OCI-LY3 (cell line): ENCODE results near the gene PTPRD.

Experiments used
- EZH2phosphoT487 ChIP-seq: fragments of 200-600 bp; shearing (Covaris generic); IDR thresholded peaks from 2 replicates; pipeline ENCODE4 v1.6.1; 2018; ENCODE audit warnings: antibody characterized with exemption, mixed run types, low read depth
- TF ChIP-seq, protein P1 (sequence below): fragments of 200-600, 300-600 bp; sonication (generic); IDR thresholded peaks from 2 replicates; pipeline ENCODE4 v1.5.1; 2014; ENCODE audit warnings: antibody characterized with exemption, low read length, low read depth

DNA sequence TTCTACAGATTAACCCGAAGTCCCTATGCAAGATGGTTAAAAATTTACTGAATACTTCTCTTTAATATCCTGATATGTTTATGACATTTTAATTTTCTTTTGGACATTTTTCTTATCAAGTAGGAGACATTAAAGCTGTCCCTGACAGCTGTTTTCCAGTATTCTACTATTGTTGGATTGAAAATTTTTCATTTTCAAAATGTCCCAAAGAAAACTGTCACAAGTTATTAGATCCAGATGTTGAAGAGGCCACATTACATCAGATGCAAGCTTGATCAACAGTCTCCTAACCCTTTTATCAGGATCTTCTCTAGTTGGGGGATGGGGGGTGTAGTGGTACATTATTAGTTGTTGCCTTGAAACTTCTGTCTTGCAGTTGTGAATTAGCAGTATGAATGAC lies 1410.5 kb downstream of the PTPRD start:
- TF ChIP-seq EZH2phosphoT487 = no peak
- TF ChIP-seq, protein P1, sequence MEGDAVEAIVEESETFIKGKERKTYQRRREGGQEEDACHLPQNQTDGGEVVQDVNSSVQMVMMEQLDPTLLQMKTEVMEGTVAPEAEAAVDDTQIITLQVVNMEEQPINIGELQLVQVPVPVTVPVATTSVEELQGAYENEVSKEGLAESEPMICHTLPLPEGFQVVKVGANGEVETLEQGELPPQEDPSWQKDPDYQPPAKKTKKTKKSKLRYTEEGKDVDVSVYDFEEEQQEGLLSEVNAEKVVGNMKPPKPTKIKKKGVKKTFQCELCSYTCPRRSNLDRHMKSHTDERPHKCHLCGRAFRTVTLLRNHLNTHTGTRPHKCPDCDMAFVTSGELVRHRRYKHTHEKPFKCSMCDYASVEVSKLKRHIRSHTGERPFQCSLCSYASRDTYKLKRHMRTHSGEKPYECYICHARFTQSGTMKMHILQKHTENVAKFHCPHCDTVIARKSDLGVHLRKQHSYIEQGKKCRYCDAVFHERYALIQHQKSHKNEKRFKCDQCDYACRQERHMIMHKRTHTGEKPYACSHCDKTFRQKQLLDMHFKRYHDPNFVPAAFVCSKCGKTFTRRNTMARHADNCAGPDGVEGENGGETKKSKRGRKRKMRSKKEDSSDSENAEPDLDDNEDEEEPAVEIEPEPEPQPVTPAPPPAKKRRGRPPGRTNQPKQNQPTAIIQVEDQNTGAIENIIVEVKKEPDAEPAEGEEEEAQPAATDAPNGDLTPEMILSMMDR = no peak
